Testis (tissue), 3 donors: Measurements from ENCODE around the gene NRBF2. TPM values are rescaled to one million over a fixed set of nuclear protein-coding genes. Genes with fewer than 3 reads are reported as not detected.
"Not testable (repeated sequence)": the region's sequence is repeated elsewhere in the genome, so short reads cannot be mapped to it uniquely, and the experiment has no call there.

ENCODE experiments used
- DNase-seq: peaks from one replicate; pipeline ENCODE4 v3.0.0-alpha.2; 2019
- H3K27ac ChIP-seq, 2 donors: fragments of 200-600 bp; sonication (generic); one replicate each; pipeline ENCODE4 v1.5.1; 2019
- H3K27me3 ChIP-seq: fragments of 200-600 bp; sonication (generic); one replicate; pipeline ENCODE4 v1.5.1; 2019
- H3K36me3 ChIP-seq: fragments of 200-600 bp; sonication (generic); one replicate; pipeline ENCODE4 v1.5.1; 2017; ENCODE audit warnings: low read depth; ENCODE audit errors: missing control alignments
- H3K4me1 ChIP-seq: fragments of 200-600 bp; sonication (generic); one replicate; pipeline ENCODE4 v1.5.1; 2019
- H3K4me3 ChIP-seq, 2 donors: fragments of 200-600 bp; sonication (generic); one replicate each; pipeline ENCODE4 v1.5.1; 2017 to 2019
- H3K9me3 ChIP-seq: fragments of 200-600 bp; sonication (generic); one replicate; pipeline ENCODE4 v1.5.1; 2017
- POLR2A ChIP-seq: fragments of 450-650 bp; IDR thresholded peaks from one replicate; pipeline ENCODE4 v1.6.1; 2017; ENCODE audit warnings: antibody characterized with exemption, mild to moderate bottlenecking, moderate library complexity
- WGBS, 2 donors: methylation state at CpG; one replicate each; pipeline ENCODE4 v1.1.5; 2018; 5-methylcytosine and 5-hydroxymethylcytosine counted together
- intact Hi-C: fragments of 100-400 bp; cut with DNase I; formaldehyde crosslinking; loops from one replicate; pipeline ENCODE4 v1.15.1; 2023; ENCODE audit warnings: low total_unique reads
- polyA plus RNA-seq: library from polyadenylated mRNA; stranded (reverse); fragments of 350-450 nt; fragmentation: Illumina TruSeq; extraction: RNeasy Lipid Tissue Mini Kit (QIAGEN cat#74804); gene quantifications from one replicate; pipeline ENCODE4 v1.2.3, GENCODE V29; 2014; ENCODE audit warnings: low read depth, low replicate concordance; ENCODE audit not compliant: insufficient read depth
- total RNA-seq, 2 donors: library from RNA; depleted of rRNA; stranded (reverse); fragments of >200 nt; gene quantifications; one replicate each; pipeline ENCODE4 v1.2.3, GENCODE V29; 2016
- TF ChIP-seq, protein P1 (sequence below), 3 experiments: fragments of 450-650 bp in 2 of 3; fragments of 200-600 bp in 1 of 3; sonication (generic) in 1 of 3; IDR thresholded peaks; one replicate each; pipeline ENCODE4 v1.5.1; 2016 to 2019; ENCODE audit warnings: antibody characterized with exemption in 3 of 3, mild to moderate bottlenecking in 2 of 3, moderate library complexity in 1 of 3

The NRBF2 gene
- total and polyA plus RNA-seq, 3 donors from 2014 or later = 16.9 to 20.0 (median 18.9) TPM

DNA sequence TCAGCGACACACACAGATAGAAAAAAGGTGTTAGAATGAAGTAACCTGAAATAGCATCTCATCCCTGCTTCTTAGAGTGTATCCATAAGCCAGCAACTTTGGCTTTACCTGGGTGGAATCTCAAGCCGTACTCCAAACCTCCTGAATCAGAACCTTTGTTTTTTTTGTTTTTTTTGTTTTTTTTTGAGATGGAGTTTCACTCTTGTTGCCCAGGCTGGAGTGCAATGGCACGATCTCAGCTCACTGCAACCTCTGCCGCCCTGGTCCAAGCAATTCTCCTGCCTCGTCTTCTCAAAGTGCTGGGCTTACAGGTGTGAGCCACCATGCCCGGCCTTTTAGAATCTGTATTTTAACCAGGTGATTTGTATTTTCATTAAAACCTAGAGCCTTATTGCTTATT is 9.0 kb downstream of the NRBF2 start:
- no peak overlapping the region for H3K4me3 ChIP-seq
- no peaks in the 10 kb centered on the region for H3K4me1 ChIP-seq
- intact Hi-C loops = no loop called here
- no peaks in the 10 kb centered on the region for H3K9me3 ChIP-seq
- DNase-seq = no peak
- WGBS, 2 donors = 91 to 93% methylated on average over 6 of the region's 6 CpGs
- H3K36me3 ChIP-seq = no peaks in the 10 kb centered on the region
- TF ChIP-seq POLR2A = no peak
- TF ChIP-seq, protein P1, sequence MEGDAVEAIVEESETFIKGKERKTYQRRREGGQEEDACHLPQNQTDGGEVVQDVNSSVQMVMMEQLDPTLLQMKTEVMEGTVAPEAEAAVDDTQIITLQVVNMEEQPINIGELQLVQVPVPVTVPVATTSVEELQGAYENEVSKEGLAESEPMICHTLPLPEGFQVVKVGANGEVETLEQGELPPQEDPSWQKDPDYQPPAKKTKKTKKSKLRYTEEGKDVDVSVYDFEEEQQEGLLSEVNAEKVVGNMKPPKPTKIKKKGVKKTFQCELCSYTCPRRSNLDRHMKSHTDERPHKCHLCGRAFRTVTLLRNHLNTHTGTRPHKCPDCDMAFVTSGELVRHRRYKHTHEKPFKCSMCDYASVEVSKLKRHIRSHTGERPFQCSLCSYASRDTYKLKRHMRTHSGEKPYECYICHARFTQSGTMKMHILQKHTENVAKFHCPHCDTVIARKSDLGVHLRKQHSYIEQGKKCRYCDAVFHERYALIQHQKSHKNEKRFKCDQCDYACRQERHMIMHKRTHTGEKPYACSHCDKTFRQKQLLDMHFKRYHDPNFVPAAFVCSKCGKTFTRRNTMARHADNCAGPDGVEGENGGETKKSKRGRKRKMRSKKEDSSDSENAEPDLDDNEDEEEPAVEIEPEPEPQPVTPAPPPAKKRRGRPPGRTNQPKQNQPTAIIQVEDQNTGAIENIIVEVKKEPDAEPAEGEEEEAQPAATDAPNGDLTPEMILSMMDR (IDR thresholded peaks at IDR 0.05) = no peak
- H3K27me3 ChIP-seq = no peaks in the 10 kb centered on the region
- H3K27ac ChIP-seq = no peak overlapping the region

- Histone ChIP-seq H3K27me3 (no peaks in the 10 kb centered on the region), H3K36me3 (no peaks in the 10 kb centered on the region), H3K9me3 (no peaks in the 10 kb centered on the region), H3K4me1 (no peaks in the 10 kb centered on the region), H3K27ac (no peak overlapping the region), H3K4me3 (no peak overlapping the region)
- no peak for TF ChIP-seq POLR2A
- TF ChIP-seq, protein P1 (IDR thresholded peaks at IDR 0.05) = no peak
- WGBS, 2 donors = 85 to 87% methylated on average over 5 of the region's 5 CpGs
- intact Hi-C loops = no loop called here
- no peak for DNase-seq
These were observed 10.9 kb downstream of the NRBF2 start for GRCh38 chr10:63143987-63144386.

DNA sequence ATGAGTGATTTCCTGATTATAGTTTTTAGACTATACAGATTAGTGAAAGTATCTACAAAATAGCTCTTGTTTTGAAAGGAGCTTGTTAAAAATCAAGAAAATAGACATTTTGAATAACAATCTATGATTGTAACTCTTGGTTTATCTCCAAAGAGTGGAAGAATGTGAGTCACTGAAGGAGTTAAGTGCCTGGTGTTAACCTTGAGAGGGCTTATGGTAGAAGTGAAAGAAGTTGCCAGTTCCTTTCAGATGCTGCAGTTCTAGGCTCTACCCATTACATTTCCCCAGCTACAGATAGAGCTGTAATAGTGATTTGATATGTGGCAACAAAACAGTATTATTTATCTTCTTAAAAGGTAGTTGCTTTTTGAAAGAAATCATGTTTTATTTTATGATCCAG is 12.7 kb downstream of the NRBF2 start:
- Histone ChIP-seq H3K27ac (no peak overlapping the region), H3K9me3 (no peaks in the 10 kb centered on the region), H3K4me1 (no peaks in the 10 kb centered on the region), H3K36me3 (no peaks in the 10 kb centered on the region), H3K27me3 (no peaks in the 10 kb centered on the region), H3K4me3 (no peak overlapping the region)
- DNase-seq = no peak
- intact Hi-C loops = no loop called here
- TF ChIP-seq, protein P1 (IDR thresholded peaks at IDR 0.05) = no peak
- TF ChIP-seq POLR2A = no peak

- TF ChIP-seq, protein P1 (IDR thresholded peaks at IDR 0.05) = no peak
- TF ChIP-seq POLR2A = no peak
- no peaks in the 10 kb centered on the region for H3K27me3 ChIP-seq
- intact Hi-C loops = no loop called here
- no peak overlapping the region for H3K27ac ChIP-seq
- H3K36me3 ChIP-seq = no peaks in the 10 kb centered on the region
- no peaks in the 10 kb centered on the region for H3K9me3 ChIP-seq
- DNase-seq = no peak
- H3K4me1 ChIP-seq = no peaks in the 10 kb centered on the region
- no peak overlapping the region for H3K4me3 ChIP-seq
These were observed 13.4 kb downstream of the NRBF2 start for GRCh38 chr10:63146503-63146902.

DNA sequence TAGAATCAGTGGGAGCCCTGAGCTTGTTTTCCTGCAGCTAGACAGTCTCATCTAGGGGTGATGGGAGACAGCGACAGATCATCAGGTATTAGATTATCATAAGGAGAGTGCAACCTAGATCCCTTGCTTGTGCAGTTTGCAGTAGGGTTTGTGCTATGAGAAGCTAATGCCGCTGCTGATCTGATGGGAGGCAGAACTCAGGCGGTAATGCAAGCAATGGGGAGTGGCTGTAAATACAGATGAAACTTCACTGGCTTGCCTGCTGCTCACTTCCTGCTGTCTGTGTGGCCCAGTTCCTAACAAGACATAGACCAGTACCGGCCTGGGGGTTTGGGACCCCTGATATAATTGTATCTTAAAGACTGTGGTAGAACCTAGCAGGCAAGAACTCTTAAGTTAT is 17.6 kb downstream of the NRBF2 start:
- intact Hi-C loops = no loop called here
- WGBS, 2 donors = 94% methylated on average over 4 of the region's 4 CpGs

DNA sequence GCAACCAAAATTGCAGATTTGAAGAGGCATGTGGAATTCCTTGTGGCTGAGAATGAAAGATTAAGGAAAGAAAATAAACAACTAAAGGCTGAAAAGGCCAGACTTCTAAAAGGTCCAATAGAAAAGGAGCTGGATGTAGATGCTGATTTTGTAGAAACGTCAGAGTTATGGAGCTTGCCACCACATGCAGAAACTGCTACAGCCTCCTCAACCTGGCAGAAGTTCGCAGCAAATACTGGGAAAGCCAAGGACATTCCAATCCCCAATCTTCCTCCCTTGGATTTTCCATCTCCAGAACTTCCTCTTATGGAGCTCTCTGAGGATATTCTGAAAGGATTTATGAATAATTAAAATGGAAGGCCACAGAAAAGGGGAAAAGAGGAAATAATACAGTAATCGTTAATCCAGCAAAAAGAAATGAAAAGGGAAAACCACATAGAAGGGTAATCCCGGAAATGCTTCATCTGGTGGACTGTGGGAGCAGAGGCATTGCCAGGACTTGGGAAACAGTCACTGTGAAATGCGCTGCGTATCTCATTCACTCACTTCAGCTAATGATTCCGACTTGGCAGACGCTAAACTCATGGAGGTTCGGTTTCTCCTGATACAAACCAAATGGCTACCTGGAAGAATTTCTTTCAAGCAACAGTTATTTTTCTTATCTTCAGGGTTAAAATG is 20.9 kb downstream of the NRBF2 start:
- H3K4me1 ChIP-seq, H3K9me3 ChIP-seq, H3K27me3 ChIP-seq, H3K27ac ChIP-seq, intact Hi-C loops, H3K36me3 ChIP-seq, H3K4me3 ChIP-seq, DNase-seq: not testable (repeated sequence)
- 83% methylated on average over 9 of the region's 9 CpGs for whole genome bisulfite sequencing, 2 donors

More for the DNA sequence above, 17.6 kb downstream of the NRBF2 start:
- Histone ChIP-seq H3K4me3 (no peak overlapping the region), H3K27ac (no peak overlapping the region), H3K27me3 (no peaks in the 10 kb centered on the region), H3K9me3 (no peaks in the 10 kb centered on the region), H3K36me3 (no peaks in the 10 kb centered on the region), H3K4me1 (no peaks in the 10 kb centered on the region)
- DNase-seq = no peak
- TF ChIP-seq, protein P1 (IDR thresholded peaks at IDR 0.05) = no peak
- no peak for TF ChIP-seq POLR2A
